Hepatocyte (in vitro differentiated cells): Measurements from ENCODE around the gene POU3F3.

Source experiments
- CTCF ChIP-seq: fragments of 200-600 bp; sonication (generic); IDR thresholded peaks from 2 replicates; pipeline ENCODE4 v1.5.1; 2016; ENCODE audit warnings: antibody characterized with exemption, mild to moderate bottlenecking; ENCODE audit not compliant: poor library complexity
- EZH2 ChIP-seq: fragments of 200-600 bp; sonication (generic); IDR thresholded peaks from 2 replicates; pipeline ENCODE4 v1.6.1; 2016; ENCODE audit warnings: antibody characterized with exemption, mild to moderate bottlenecking, borderline replicate concordance
- EZH2phosphoT487 ChIP-seq: fragments of 200-600 bp; sonication (generic); IDR thresholded peaks from one replicate; pipeline ENCODE4 v1.6.1; 2018; ENCODE audit warnings: antibody characterized with exemption, mild to moderate bottlenecking, low read depth, moderate library complexity; ENCODE audit not compliant: unreplicated experiment, severe bottlenecking

- TF ChIP-seq CTCF: no peak
- TF ChIP-seq EZH2phosphoT487: no peak
- no peak for TF ChIP-seq EZH2
Measured at GRCh38 chr2:104847586-104848160, 6.2 kb upstream of the POU3F3 start.
